Left hindlimb (tissue), 1 donor: Measurements from ENCODE around the gene CD79A.

Source experiments
- DNase-seq: peaks from one replicate; pipeline ENCODE4 v3.0.0-alpha.2; 2018

CD79A gene

DNA sequence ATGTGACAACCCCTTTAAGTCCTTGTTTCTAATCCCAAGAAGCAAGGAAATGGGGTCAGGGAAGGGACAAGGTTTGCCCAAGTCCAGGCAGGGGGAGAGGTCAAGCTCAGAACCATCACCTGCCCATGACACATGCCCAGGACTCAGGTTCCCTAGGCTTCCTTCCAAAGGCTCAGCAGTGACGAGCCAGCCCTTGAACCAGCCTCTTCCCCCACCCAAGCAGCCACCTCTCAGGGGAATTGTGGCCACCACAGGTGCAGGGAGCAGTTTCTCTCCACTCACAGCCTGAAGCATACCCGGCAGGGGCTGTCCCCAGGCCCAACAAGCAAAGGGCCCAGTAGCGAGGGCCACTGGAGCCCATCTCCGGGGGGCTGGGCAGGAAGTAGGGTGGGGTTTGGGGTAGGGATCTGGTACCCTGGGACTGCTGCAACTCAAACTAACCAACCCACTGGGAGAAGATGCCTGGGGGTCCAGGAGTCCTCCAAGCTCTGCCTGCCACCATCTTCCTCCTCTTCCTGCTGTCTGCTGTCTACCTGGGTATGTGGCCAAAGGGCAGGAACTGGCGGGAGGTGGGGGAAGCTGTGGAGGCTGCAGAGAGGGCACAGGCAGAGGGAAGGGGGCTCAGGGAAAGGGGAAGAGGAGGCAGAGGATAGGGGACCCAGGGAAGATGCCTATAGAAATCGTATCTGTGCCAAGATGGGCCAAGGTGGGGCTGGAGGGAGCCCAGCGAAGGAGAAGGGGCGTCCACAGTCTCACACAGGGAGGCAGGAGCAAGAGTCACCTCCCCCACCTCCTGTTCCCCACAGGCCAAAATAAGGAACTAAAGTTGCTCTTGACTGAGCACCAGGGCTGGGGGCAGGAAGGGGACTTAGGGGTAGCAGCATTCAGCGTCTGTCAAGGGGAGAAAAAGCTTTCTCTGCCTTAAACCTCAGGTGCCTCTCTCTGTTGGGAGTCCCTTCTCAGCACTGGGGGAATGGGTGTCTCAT lies at the start of gene CD79A:
Gene CD79A (plus strand): TSS at position 433 of the 986 bp plus-strand sequence. CDS start 26 bp downstream, at position 459.
- DNase-seq: no peak

DNA sequence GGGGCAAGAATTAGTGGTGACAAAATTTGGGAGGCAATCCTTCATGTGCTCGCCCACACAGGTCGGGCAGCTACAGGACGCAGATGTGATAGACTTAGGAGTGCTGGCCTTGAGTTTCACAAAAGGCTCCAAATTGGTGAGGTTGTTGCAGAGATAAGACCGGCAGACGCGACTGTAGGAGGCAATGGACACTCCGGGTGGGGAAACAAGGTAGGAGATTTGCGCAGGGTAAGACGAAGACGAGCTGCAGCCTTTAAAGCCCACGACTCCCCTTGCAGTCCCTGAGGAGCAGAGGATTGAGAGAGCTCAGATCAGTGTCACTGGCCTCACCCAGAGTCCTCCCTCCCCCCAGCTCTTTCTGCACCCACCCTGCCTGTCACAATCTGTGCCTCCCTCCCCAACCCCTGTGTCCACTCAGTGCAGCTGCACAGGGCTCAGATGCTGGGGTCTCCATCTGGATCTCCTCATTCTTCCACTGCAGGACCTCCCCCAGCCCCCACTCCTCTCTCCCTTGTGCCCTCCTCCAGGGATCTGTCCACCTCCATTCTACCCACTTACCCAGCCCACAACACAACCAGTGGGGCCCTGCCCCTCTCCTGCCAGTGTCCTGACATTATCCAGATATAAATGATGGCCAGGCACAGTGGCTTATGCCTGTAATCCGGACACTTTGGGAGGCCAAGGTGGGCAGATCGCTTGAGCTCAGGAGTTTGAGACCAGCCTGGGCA lies 38.9 kb upstream of the CD79A start:
- DNase-seq: no peak

DNA sequence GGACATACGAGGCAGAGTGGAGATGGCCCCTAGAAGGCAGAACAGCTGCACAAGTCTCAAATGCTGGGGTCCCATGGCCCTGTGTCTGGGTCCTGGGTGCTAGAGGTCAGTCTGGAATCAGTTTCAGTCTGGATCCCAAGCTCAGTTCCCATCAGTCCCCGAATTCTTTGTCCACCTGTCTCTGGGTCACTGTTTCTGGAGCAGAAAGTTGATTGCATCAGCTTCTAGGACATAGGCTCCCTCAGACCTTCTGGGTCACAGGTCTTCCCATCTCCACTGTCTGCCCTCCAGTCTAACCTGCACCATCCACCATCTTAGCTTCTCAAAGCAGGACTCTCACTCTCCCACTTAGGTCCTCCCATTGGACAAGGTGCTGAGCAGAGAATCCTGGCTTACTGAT lies 37.9 kb upstream of the CD79A start:
- no peak for DNase-seq

DNA sequence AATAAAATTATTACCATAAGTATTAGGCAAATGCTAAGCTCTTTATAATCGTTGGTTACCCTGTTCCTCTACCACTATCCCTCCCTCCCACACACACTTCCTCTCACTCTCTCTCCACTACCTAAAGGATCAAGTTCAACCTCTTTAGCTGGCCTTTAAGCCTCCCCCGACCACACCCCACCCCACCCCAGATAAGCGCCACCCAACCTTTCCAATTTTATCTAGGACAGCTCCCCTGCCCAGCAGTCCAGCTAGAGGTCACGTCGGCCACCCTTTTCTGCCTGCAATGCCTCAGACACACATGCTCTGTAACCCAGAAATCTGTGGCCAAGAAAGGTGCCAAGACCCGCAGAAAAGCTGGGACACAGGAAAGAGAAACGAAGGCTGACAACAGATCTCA lies 33.7 kb upstream of the CD79A start:
- DNase-seq: no peak

DNA sequence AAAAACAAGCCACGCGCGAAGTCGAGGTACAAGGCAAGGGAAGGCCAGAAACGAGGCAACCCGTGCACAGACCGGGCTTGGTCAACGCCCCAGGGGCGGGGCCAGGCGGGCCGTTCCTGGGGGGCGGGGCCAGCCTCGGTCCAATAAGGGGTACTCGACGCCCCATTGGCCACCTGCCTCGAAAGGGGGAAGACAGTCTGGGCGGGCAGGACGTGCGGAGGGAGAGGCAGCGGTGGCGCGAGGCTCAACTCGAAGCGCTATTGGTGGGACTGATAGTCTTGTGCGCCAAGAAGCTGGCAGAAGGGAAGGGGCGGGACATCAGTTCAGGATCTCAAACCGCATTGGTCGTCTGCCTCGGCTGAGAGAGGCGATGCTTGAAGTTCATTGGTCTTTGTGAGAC lies 32.5 kb upstream of the CD79A start, which contains the start of gene LYPD4:
Gene LYPD4 (minus strand): TSS at position 83 of the 400 bp plus-strand sequence. CDS start 5,398 bp downstream, outside the sequence.
- DNase-seq: no peak

- no peak for DNase-seq
These were observed 32.3 kb upstream of the CD79A start, which contains the start of gene DMRTC2 for GRCh38 chr19:41845001-41845050. DMRTC2 (plus strand) TSS chr19:41845042; CDS start chr19:41847429, 2,387 bp downstream.

- no peak for DNase-seq
These were observed 32.0 kb upstream of the CD79A start for GRCh38 chr19:41845051-41845590.

GRCh38 chr19:41847351-41848105 lies 29.6 kb upstream of the CD79A start:
- DNase-seq: no peak

GRCh38 chr19:41848666-41849065 lies 28.4 kb upstream of the CD79A start:
- no peak for DNase-seq

- DNase-seq: no peak
These were observed 28.0 kb upstream of the CD79A start for GRCh38 chr19:41849067-41849466.

GRCh38 chr19:41850381-41850780 lies 26.7 kb upstream of the CD79A start:
- no peak for DNase-seq

GRCh38 chr19:41851456-41851855 lies 25.6 kb upstream of the CD79A start:
- no peak for DNase-seq

DNA sequence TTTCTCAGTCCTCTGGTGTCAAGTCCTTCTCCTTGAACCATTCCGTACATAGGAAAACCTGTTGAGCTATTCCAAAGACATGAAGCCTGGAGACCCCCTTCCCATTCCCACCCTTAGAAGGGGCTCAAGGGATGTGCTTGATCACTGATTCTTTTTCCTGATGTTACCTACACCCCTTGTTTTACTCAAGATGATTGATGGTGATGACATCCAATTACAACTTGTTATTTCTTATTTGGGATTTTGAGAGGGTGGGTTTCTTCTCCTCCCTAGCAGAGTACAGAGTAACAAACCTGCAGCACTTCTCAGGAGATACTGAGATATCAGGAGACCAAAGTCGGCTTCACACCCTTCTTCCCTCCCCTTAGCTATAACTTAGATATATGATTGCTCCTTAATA lies 23.7 kb upstream of the CD79A start:
- no peak for DNase-seq

DNA sequence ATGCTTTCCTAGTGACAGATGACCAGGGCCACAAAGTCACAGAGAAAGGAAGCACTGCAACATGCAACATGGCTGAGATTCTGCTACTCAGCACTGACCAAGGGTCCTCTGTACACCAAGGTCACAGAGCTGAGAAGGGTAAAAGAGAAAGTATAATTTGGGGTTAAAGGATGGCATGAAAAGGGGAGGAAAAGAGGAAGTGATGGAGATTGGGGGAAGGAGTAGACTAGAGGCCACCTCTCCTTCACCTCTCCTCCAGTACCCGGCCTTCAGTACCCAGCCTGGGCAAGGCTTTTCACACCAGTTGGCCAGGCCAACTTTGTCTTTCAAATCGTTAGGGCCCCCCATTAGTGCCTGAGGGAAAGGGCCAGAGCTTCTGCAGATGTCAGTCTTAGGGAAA lies 23.3 kb upstream of the CD79A start:
- DNase-seq: no peak

- no peak for DNase-seq
These were observed 17.9 kb upstream of the CD79A start for GRCh38 chr19:41859213-41859617.

- DNase-seq: peak; percentile 99
These were observed 17.3 kb upstream of the CD79A start, which contains the start of gene RPS19 for GRCh38 chr19:41859618-41860418. RPS19 (plus strand) TSS chr19:41860255; CDS start chr19:41860775, 520 bp downstream.

DNA sequence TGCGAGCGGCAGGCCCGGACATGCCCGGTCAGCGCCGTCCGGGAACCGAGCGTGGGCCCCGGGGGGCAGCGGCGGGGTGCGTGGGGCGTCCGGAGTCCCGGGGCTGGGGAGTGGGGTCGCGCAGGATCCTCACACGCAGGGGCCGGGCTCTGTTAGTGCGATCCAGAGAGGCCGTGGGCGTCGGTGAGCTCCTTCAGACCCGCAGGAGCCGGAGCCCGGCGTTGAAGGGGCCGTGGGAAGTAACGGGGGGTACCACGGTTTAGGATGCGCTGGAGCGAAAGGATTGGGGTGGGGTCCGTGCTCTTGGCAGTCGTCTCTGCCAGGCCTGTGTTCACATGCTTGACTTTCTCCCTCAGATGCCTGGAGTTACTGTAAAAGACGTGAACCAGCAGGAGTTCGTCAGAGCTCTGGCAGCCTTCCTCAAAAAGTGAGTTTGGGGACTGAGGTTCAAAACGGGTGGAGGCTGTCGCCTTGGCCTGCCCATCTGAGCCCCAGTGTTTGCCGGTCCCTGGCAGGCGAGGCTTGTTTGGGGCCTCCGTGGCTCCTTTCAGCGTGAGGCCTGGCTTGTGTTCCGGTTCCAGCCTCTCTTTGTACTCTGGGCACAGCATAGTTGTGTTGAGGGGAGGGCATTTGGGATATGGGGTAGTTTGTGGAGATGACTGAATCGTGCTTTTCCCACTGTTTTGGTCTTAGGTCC lies 16.5 kb upstream of the CD79A start:
- peak; percentile 64 for DNase-seq

DNA sequence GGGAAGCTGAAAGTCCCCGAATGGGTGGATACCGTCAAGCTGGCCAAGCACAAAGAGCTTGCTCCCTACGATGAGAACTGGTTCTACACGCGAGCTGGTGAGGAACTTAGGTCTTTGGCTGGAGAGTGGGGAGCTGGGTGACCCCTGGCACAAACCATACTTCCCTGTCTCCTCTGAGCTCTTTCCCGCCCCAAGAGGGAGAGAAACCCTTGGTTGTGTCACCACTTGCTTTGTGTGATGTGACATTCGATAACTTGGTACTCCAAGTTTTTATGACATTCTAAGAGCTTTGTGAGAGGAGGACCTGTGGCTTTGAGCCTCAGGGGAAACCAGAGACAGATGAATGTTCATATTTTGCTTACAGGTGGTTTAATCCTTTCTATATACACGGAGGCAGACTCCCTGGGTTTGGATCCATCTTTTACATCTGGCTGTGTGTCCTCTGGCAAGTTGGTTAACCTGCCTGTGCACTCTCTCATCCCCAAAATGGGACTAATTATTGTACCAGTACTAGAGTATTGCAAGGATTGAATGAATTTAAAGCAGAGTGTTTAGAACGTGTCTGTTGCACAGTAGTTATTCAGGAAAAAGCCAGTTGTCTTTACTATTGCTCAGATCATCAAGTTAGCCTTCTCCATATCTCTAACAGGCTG lies 15.8 kb upstream of the CD79A start:
- no peak for DNase-seq

GRCh38 chr19:41861846-41862245 lies 15.2 kb upstream of the CD79A start:
- no peak for DNase-seq

DNA sequence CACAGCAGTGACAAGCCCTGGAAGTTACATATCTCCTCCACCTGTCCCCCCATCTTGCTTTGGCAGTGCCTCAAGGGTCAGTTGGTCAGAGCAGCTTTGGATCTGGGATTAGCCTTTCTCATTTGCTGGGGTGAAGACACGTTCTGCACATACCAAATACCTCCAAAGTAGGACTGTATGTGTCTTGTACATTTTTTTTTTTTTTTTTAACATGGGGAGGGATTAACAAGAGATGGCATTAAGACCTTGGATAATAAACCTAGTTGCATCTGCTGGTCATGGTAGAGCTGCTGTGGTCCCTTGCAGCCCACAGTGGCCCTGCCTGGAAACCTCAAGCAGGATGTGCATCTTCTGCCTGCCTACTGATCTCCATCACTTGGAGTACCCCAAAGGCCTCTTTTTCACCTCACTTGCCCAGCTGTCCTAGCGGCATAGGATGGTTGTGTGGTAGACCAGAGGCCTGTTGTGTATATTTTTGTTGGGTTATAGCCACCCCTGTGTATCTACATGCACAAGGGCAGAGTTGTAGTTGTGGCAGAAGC lies 14.6 kb upstream of the CD79A start:
- DNase-seq: no peak
